HG03064 (cell line): ENCODE measurements around the gene FAM13A.
"Not testable (repeated sequence)": the region's sequence is repeated elsewhere in the genome, so short reads cannot be mapped to it uniquely, and the experiment has no call there.

Experiments
- ATAC-seq: cut with Tn5 transposase; IDR thresholded peaks from one replicate; pipeline ENCODE4 v1.9.1; 2021; ENCODE audit warnings: low read depth; ENCODE audit not compliant: unreplicated experiment

FAM13A gene

GRCh38 chr4:89000844-89001360 lies 56.1 kb downstream of the FAM13A start:
- ATAC-seq = no peak

DNA sequence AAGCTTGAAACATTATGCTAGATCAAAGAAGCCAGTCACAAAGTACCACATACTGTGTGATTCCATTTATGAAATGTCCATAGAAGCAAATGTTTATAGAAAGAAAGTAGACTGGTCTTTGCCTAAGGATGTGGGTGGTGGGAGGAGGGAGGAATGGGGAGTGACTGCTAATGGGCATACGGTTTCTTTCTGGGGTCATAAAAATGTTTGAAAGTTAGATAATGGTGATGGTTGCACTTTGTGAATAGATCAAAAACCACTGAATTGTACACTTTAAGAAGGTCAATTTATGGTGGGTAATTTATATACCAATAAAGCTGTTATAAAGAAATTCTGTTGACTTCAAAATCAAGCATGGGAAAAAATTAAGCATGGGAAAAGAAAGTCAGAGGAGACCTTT lies 56.6 kb downstream of the FAM13A start:
- ATAC-seq = no peak

DNA sequence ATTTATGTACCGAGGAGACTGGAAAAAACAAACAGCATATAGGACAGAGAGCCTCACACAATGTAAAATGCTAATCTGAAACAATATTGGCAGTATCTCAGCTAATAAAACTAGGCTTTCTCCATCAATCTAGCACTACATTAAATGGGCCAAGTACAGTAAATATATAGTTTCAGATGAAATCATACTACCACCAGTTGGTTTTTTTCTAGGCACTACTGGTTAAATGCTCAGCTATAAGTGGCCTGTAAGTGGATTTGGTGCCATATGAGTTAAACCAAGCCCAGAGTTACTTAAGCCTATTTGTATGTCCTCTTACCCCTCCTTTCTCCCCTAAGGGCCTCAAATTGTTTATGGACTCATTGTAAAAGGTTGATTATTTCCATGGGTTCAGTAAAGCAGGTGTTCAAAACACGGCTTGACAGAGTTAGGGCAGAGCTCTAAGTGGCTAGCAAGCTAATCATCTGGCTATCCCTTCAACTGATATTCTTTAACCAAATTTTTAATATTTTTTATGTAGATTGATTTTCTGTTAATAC lies 57.5 kb downstream of the FAM13A start:
- no peak for ATAC-seq

- ATAC-seq = no peak
Observed at GRCh38 chr4:88998891-88999290, 58.1 kb downstream of the FAM13A start.

- ATAC-seq = no peak
Observed at GRCh38 chr4:88998001-88998400, 59.0 kb downstream of the FAM13A start.

GRCh38 chr4:88995874-88996273 lies 61.1 kb downstream of the FAM13A start:
- no peak for ATAC-seq

DNA sequence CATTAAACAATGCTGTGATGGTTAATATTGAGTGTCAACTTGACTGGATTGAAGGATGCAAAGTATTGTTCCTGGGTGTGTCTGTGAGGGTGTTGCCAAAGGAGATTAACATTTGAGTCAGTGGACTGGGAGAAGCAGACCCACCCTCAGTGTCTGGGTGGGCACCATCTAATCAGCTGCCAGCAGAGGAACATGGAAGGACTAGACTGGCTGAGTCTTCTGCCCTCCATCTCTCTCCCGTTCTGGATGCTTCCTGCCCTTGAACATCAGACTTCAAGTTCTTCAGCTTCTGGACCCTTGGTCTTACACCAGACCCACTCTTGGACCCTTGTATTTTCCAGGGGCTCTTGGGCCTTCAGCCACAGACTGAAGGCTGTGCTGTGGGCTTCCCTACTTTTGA lies 61.7 kb downstream of the FAM13A start:
- ATAC-seq = not testable (repeated sequence)

DNA sequence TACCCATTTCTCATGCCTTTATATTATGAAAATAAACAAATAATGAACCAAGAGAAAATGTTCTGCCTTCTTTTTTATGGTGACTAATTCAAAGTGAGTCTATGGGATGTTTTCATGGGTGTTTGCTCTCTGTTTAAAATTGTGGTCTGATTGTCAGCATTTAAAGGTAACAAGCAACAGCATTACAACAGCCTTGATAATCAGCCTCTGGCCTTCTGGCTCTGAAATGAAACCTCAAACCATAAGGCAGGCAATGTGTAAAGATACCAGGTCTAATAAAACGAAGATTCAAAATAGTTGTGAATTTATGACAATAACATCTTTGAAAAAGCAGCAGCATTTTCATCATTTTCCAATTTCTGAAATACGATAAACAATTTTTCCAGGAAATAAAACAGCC lies 63.7 kb downstream of the FAM13A start:
- no peak for ATAC-seq

DNA sequence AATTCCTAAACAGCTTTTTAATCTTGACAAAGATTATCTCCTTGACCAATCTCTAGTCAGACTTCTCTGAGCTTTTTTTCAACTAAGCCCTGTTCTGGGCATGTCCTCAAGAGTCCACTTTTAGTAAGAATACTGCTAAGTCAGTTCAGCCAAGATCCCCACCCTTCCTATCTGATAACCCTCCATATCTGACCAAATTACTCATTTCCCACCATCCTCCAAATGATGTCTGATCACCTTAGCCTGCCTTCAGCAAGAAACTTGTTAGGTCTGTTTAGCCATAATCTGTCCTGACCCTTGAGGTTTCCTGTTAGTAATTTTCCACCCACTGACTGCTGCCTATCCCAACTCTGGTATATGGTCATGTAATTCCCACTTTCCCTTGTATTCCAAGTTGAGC lies 65.2 kb downstream of the FAM13A start:
- ATAC-seq = no peak

DNA sequence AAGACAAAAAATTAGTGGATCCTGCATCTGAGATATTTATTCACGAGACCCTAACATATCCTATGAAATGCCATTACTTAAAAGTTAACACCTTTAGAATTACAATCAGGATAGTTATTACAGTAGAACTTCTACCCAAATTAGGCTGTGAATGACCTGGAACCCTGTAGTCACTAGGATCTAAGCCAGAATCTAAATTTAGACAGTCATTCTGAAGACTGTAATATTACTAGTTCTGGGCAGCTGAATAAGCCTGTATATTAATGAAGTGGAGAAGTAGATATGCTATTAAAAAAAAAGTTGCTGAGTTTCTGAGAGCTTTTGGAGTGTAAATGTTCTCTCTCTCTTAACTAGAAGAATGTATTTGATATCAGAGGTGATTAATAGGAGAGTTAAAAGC lies 67.0 kb downstream of the FAM13A start:
- no peak for ATAC-seq

DNA sequence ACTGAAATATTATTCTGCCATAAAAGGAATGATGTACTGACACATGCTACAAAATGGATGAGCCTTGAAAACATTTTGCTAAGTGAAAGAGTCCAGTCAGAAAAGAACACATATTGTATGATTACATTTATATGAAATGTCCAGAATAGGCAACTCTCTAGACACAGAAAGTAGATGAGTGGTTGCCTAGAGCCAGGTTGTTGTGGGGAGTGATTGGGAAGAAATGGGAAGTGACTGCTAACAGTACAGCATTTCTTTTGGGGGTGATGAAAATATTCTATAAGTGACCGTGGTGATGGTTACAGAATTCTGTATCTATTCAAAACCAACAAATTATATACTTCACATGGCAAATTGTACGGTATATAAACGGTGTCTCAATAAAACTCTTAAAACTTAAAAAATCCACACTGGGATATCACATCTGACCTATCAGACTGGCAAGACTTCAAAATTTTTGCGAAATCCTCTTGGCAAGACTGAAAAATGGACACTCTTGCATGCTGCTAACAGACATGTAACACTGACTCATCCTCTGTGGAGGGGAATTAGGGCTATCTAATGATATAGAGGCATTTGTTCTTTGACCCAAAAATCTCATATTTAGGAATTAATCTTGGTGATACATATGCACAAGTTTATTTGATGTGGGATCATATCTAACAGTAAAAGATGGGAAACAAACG lies 71.8 kb downstream of the FAM13A start:
- no peak for ATAC-seq

- ATAC-seq = no peak
Observed at GRCh38 chr4:88982757-88983156, 74.2 kb downstream of the FAM13A start.

GRCh38 chr4:88981993-88982392 lies 75.0 kb downstream of the FAM13A start:
- peak; percentile 84 for ATAC-seq

DNA sequence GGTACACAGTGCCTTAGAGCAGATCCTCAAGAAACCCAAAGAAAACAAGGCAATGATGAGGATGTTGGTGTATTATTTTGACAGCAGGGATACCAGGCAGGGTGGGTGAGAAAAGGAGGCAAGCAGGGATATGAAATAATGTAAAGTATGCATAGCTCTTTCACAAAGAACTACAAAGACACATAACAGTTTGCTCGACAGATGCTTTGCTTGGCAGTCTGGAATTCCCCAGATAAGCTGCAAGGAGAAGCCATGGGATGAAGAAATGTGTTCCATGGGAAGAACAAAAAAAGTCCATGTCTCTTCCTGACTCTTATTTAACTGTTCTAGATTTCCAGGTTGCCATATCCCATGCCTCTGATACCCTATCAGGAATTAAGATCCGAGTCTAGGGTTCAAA lies 75.4 kb downstream of the FAM13A start:
- no peak for ATAC-seq

DNA sequence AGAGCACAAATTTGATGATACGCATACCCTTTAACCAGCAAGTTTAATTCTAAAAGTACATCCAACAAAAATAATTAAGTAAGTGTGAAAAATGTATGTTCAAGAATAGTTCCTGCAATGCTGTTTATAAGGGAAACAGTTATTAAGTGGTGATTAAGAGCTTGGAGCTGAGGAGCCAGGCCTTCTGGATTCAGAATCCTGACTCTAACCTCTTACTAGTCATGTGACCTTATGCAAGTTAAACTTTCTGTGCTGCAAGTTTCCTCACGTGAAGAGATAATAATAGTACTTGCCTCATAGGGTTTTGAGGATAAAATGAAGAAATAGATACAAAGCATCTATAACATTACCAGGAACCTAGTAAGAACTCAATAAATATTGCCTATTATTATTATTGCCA lies 77.7 kb downstream of the FAM13A start:
- no peak for ATAC-seq

- ATAC-seq = no peak
Observed at GRCh38 chr4:88976775-88977035, 80.3 kb downstream of the FAM13A start.

GRCh38 chr4:88975958-88976774 lies 80.8 kb downstream of the FAM13A start:
- ATAC-seq = no peak

- ATAC-seq = no peak
Observed at GRCh38 chr4:88971536-88971935, 85.4 kb downstream of the FAM13A start.

DNA sequence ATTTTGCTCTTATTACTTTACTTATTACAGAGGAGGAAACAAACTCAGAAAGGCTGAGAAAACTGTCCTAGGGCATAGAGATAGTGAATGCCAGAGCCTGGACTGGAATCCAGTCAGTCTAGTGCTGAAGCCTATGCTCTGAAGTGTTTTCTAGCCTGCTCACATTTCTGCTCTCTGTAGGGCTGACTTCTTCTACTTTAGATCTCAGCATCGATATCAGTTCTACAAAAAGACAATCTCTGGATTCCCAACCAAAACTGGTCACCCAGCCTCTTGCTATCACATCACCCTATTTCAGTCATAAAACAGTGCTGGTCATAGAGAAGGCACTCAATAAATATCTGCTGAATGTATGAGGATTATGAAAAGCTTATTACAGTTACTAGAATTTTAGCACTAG lies 87.2 kb downstream of the FAM13A start:
- no peak for ATAC-seq

DNA sequence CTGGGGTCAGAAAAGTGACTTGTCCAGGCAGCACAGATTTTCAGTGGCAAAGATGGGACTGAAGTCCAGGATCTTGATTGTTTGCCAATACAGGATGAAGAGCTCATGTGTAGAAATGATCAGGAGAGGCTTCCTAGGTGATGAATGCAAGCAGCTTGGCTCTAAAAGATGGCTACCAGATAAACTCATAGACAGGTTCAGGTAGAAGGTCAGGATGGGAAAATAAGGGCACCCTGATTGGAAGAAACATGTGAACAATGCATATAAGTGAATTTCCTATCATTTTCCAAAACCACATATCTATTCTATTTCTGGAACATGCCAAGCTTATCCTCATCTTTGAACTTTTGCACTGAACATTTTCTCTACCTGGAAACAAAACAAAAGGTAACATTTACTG lies 87.7 kb downstream of the FAM13A start:
- no peak for ATAC-seq

DNA sequence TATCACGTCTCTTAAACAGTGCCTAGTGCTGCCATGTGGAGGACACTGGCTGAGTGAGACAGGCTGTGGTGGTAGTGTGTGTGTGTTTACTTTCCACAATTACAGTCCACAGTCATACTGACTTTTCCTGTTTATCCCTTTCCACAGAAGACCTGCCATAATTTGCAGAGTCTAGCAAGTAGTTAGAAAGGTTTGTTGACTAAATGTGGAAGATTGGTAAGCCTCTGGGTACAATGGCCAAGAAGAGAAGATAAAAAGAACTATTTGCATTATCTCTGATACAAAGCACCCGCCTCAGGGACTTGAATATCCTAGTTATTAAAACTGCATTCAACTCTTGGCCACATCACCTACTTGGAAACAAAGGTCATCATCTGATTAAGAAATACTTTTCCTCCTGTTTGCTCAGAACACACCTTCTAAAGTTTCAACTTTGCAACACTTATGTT lies 89.1 kb downstream of the FAM13A start:
- ATAC-seq = no peak

DNA sequence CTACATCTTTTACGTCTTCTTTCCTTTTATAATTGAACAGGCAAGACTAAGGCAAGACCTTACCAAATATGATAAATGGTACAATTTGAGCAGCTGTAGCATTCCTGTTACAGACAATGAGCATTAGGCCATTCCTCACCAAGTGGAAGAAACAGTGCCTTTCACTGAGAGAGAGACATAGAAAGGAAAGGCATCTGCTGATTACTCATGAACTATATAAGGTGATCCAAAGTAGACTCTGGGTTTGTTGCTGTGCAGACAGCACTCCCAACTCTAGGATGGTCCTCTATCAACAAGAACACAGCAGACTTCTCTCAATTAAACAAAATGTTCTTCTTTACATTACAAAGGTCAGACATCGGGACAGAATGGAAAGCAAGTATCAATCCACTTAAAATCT lies 91.9 kb downstream of the FAM13A start:
- ATAC-seq = no peak
